Measurements from ENCODE around the gene EHD4.

EHD4 gene

GRCh38 chr15:41972253-41973242, at the start of gene EHD4:
Gene EHD4, minus strand, starts transcription at chr15:41972557. Its CDS starts 63 bp downstream, at chr15:41972494.
- H3K4me3 ChIP-seq (ENCODE audit: low read length): peak within 1 kb of the TSS; percentile 87
- TF ChIP-seq, protein P1, sequence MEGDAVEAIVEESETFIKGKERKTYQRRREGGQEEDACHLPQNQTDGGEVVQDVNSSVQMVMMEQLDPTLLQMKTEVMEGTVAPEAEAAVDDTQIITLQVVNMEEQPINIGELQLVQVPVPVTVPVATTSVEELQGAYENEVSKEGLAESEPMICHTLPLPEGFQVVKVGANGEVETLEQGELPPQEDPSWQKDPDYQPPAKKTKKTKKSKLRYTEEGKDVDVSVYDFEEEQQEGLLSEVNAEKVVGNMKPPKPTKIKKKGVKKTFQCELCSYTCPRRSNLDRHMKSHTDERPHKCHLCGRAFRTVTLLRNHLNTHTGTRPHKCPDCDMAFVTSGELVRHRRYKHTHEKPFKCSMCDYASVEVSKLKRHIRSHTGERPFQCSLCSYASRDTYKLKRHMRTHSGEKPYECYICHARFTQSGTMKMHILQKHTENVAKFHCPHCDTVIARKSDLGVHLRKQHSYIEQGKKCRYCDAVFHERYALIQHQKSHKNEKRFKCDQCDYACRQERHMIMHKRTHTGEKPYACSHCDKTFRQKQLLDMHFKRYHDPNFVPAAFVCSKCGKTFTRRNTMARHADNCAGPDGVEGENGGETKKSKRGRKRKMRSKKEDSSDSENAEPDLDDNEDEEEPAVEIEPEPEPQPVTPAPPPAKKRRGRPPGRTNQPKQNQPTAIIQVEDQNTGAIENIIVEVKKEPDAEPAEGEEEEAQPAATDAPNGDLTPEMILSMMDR (conservative IDR thresholded peaks at IDR 0.05; ENCODE audit: low read depth, low read length): peak; percentile 46
- peak; percentile 97 for DNase-seq (ENCODE audit: low read depth)

GRCh38 chr15:42021593-42021992, 49.2 kb upstream of the EHD4 start:
- TF ChIP-seq, protein P1 (conservative IDR thresholded peaks at IDR 0.05; ENCODE audit: low read depth, low read length): no peak
- no peak for DNase-seq (ENCODE audit: low read depth)
- no peak overlapping the region for H3K4me3 ChIP-seq (ENCODE audit: low read length)

- TF ChIP-seq, protein P1 (conservative IDR thresholded peaks at IDR 0.05; ENCODE audit: low read depth, low read length): no peak
- no peak for DNase-seq (ENCODE audit: low read depth)
- no peak within 1 kb of the TSS for H3K4me3 ChIP-seq (ENCODE audit: low read length)
These were observed 48.4 kb upstream of the EHD4 start, which contains the start of gene PLA2G4E for GRCh38 chr15:42020713-42021273. Gene PLA2G4E, minus strand, starts transcription at chr15:42021042. Its CDS starts 12 bp downstream, at chr15:42021030.

- TF ChIP-seq, protein P1 (conservative IDR thresholded peaks at IDR 0.05; ENCODE audit: low read depth, low read length): no peak
- DNase-seq (ENCODE audit: low read depth): no peak
- H3K4me3 ChIP-seq (ENCODE audit: low read length): no peak overlapping the region
These were observed 46.2 kb upstream of the EHD4 start for GRCh38 chr15:42018306-42019224.

- no peak overlapping the region for H3K4me3 ChIP-seq (ENCODE audit: low read length)
- TF ChIP-seq, protein P1 (conservative IDR thresholded peaks at IDR 0.05; ENCODE audit: low read depth, low read length): no peak
- no peak for DNase-seq (ENCODE audit: low read depth)
These were observed 44.6 kb upstream of the EHD4 start for GRCh38 chr15:42016971-42017370.

GRCh38 chr15:42014406-42014805, 42.0 kb upstream of the EHD4 start:
- TF ChIP-seq, protein P1 (conservative IDR thresholded peaks at IDR 0.05; ENCODE audit: low read depth, low read length): no peak
- no peak overlapping the region for H3K4me3 ChIP-seq (ENCODE audit: low read length)
- DNase-seq (ENCODE audit: low read depth): no peak
